SK-N-SH (cell line): ENCODE data around the gene FAM216A. TPM values are rescaled to one million over a fixed set of nuclear protein-coding genes. Genes with fewer than 3 reads are reported as not detected.
A peak's percentile ranks its signal among the peaks of the same experiment; 100 is the strongest.

Source experiments
- CTCF ChIA-PET: fragments of 300-600, 350-600 bp; formaldehyde crosslinking; extraction: SDS; loops from one replicate; lab custom pipeline; 2021; lab: Yijun Ruan, JAX
- POLR2A ChIA-PET: fragments of 350-600 bp; sonication (Branson Sonifier 250); formaldehyde crosslinking; extraction: SDS; loops from one replicate; lab custom pipeline; 2020; ENCODE audit warnings: antibody characterized with exemption, inconsistent platforms; lab: Yijun Ruan, JAX
- DNase-seq: peaks from one replicate; pipeline ENCODE4 v3.0.0; 2012
- H2AFZ ChIP-seq: fragments of 200-600 bp; sonication (generic); 2 replicates; pipeline ENCODE4 v1.8.1; 2016; ENCODE audit warnings: antibody characterized with exemption, mild to moderate bottlenecking, low read depth
- H3F3A ChIP-seq: fragments of 200-600 bp; sonication (generic); replicated peaks from 2 replicates; pipeline ENCODE3; 2016; ENCODE audit warnings: antibody characterized with exemption, mild to moderate bottlenecking; ENCODE audit not compliant: insufficient read depth
- H3K27ac ChIP-seq, 2 experiments: fragments of 200-500 bp in 1 of 2; fragments of 200-600 bp in 1 of 2; sonication (Bioruptor generic) in 1 of 2; sonication (generic), shearing (Covaris generic) in 1 of 2; 2 replicates each; pipeline versions ENCODE4 v1.5.1 to v1.6.1; 2014 to 2016; ENCODE audit warnings: low read depth in 2 of 2, inconsistent platforms in 1 of 2, low read length in 1 of 2, mild to moderate bottlenecking in 1 of 2, mixed read lengths in 1 of 2
- H3K27me3 ChIP-seq: fragments of 200-600 bp; sonication (generic), shearing (Covaris generic); 2 replicates; pipeline ENCODE4 v1.6.1; 2016; ENCODE audit warnings: mixed run types; ENCODE audit not compliant: insufficient read depth
- H3K36me3 ChIP-seq, 2 experiments: fragments of 200-500 bp in 1 of 2; fragments of 200-600 bp in 1 of 2; sonication (Bioruptor generic) in 1 of 2; sonication (generic) in 1 of 2; replicated peaks in 1 of 2; 2 replicates each; pipeline versions ENCODE3 to v1.5.1; 2014 to 2016; ENCODE audit warnings: low read length in 1 of 2, mild to moderate bottlenecking in 1 of 2; ENCODE audit not compliant: insufficient read depth in 2 of 2, control insufficient read depth in 1 of 2
- H3K4me1 ChIP-seq, 2 experiments: fragments of 200-500 bp in 1 of 2; fragments of 200-600 bp in 1 of 2; sonication (Bioruptor generic) in 1 of 2; sonication (generic), shearing (Covaris generic) in 1 of 2; 2 replicates each; pipeline versions ENCODE4 v1.5.1 to v1.6.1; 2014 to 2016; ENCODE audit warnings: low read depth in 1 of 2, low read length in 1 of 2, mixed run types in 1 of 2; ENCODE audit not compliant: insufficient read depth in 2 of 2, control insufficient read depth in 1 of 2
- H3K4me2 ChIP-seq: fragments of 200-600 bp; sonication (generic), shearing (Covaris generic); 2 replicates; pipeline ENCODE4 v1.6.1; 2017; ENCODE audit warnings: mixed run types
- H3K4me3 ChIP-seq, 2 experiments: fragments of 200-500 bp in 1 of 2; fragments of 200-600 bp in 1 of 2; sonication (Bioruptor generic) in 1 of 2; sonication (generic), shearing (Covaris generic) in 1 of 2; 2 replicates each; pipeline versions ENCODE4 v1.5.1 to v1.8.1; 2014 to 2016; ENCODE audit warnings: low read depth in 2 of 2, inconsistent platforms in 1 of 2, low read length in 1 of 2, mild to moderate bottlenecking in 1 of 2, mixed read lengths in 1 of 2, moderate library complexity in 1 of 2
- H3K79me2 ChIP-seq: fragments of 200-600 bp; sonication (generic); 2 replicates; pipeline ENCODE4 v1.8.1; 2017; ENCODE audit warnings: mild to moderate bottlenecking; ENCODE audit not compliant: insufficient read depth
- H3K9ac ChIP-seq: fragments of 200-600 bp; sonication (generic); 2 replicates; pipeline ENCODE4 v1.6.1; 2017; ENCODE audit warnings: mixed run types
- H3K9me2 ChIP-seq: fragments of 200-600 bp; sonication (generic); 2 replicates; pipeline ENCODE4 v1.6.1; 2017; ENCODE audit warnings: mixed run types
- H3K9me3 ChIP-seq: fragments of 200-600 bp; sonication (generic); 2 replicates; pipeline ENCODE4 v1.6.1; 2017; ENCODE audit warnings: mixed run types, mild to moderate bottlenecking, moderate library complexity
- H4K20me1 ChIP-seq: fragments of 200-600 bp; sonication (generic); 2 replicates; pipeline ENCODE4 v1.6.1; 2017; ENCODE audit warnings: mild to moderate bottlenecking, mixed run types; ENCODE audit not compliant: insufficient read depth
- ELF1 ChIP-seq: IDR thresholded peaks from 2 replicates; pipeline ENCODE4 v1.4.0; 2012
- EP300 ChIP-seq, 2 experiments: IDR thresholded peaks; 2 replicates each; pipeline versions ENCODE4 v1.4.0 to v1.6.1; 2012; ENCODE audit warnings: borderline replicate concordance in 1 of 2, low read depth in 1 of 2, low read length in 1 of 2
- FOXJ3 ChIP-seq: sonication (generic); formaldehyde crosslinking; IDR thresholded peaks from 2 replicates; pipeline ENCODE4 v1.5.1; 2020; ENCODE audit warnings: mild to moderate bottlenecking, missing genetic modification reagents
- FOXM1 ChIP-seq: IDR thresholded peaks from 2 replicates; pipeline ENCODE4 v1.4.0; 2012; ENCODE audit warnings: low read depth, mild to moderate bottlenecking
- GABPA ChIP-seq: IDR thresholded peaks from 2 replicates; pipeline ENCODE4 v1.4.0; 2012; ENCODE audit warnings: low read depth, mild to moderate bottlenecking
- MXI1 ChIP-seq: IDR thresholded peaks from 2 replicates; pipeline ENCODE4 v1.6.1; 2012; ENCODE audit warnings: mild to moderate bottlenecking, low read depth, low read length, improper control_type of control experiment
- RCOR1 ChIP-seq: fragments of 150-350 bp; IDR thresholded peaks from 2 replicates; pipeline ENCODE4 v1.6.1; 2017; ENCODE audit warnings: antibody characterized with exemption, low read length
- RFX5 ChIP-seq: IDR thresholded peaks from 2 replicates; pipeline ENCODE4 v1.6.1; 2012; ENCODE audit warnings: mild to moderate bottlenecking, improper control_type of control experiment, low read length
- SIN3A ChIP-seq: IDR thresholded peaks from 2 replicates; pipeline ENCODE4 v1.6.1; 2012; ENCODE audit warnings: low read depth, mild to moderate bottlenecking, low read length, moderate library complexity, borderline replicate concordance
- SMC3 ChIP-seq: IDR thresholded peaks from 2 replicates; pipeline ENCODE4 v1.6.1; 2012; ENCODE audit warnings: low read depth, low read length, improper control_type of control experiment
- TCF12 ChIP-seq: IDR thresholded peaks from 2 replicates; pipeline ENCODE4 v1.4.0; 2012
- TEAD4 ChIP-seq: IDR thresholded peaks from 2 replicates; pipeline ENCODE4 v1.4.0; 2012; ENCODE audit warnings: mild to moderate bottlenecking, borderline replicate concordance; ENCODE audit not compliant: insufficient read depth
- YY1 ChIP-seq: IDR thresholded peaks from 2 replicates; pipeline ENCODE4 v1.4.0; 2012; ENCODE audit warnings: low read depth, mild to moderate bottlenecking
- WGBS: methylation state at CpG from one replicate; pipeline ENCODE4 v1.1.6; 2017; ENCODE audit warnings: low lambda C conversion rate; 5-methylcytosine and 5-hydroxymethylcytosine counted together
- polyA plus RNA-seq, 3 experiments: library from polyadenylated mRNA; depleted of rRNA; stranded (reverse); fragments of >200 nt; gene quantifications; 2 replicates each; pipeline ENCODE4 v1.2.3, GENCODE V29; 2012
- TF ChIP-seq, protein P1 (sequence below): fragments of 200-600 bp; sonication (generic); IDR thresholded peaks from 2 replicates; pipeline ENCODE4 v1.6.1; 2017; ENCODE audit warnings: antibody characterized with exemption, mild to moderate bottlenecking, moderate library complexity
- TF ChIP-seq, protein P2 (sequence below): IDR thresholded peaks from 2 replicates; pipeline ENCODE4; 2012

The FAM216A gene
- polyA plus RNA-seq, 1 of the 3 experiments (the other 2 are of a cell fraction): 29.8 TPM

- TF ChIP-seq EP300 (IDR thresholded peaks at IDR 0.05; ENCODE audit: borderline replicate concordance in 1 of 2, low read depth in 1 of 2, low read length in 1 of 2) (no peak), FOXM1 (no peak), RFX5 (no peak)
- TF ChIP-seq, protein P1, sequence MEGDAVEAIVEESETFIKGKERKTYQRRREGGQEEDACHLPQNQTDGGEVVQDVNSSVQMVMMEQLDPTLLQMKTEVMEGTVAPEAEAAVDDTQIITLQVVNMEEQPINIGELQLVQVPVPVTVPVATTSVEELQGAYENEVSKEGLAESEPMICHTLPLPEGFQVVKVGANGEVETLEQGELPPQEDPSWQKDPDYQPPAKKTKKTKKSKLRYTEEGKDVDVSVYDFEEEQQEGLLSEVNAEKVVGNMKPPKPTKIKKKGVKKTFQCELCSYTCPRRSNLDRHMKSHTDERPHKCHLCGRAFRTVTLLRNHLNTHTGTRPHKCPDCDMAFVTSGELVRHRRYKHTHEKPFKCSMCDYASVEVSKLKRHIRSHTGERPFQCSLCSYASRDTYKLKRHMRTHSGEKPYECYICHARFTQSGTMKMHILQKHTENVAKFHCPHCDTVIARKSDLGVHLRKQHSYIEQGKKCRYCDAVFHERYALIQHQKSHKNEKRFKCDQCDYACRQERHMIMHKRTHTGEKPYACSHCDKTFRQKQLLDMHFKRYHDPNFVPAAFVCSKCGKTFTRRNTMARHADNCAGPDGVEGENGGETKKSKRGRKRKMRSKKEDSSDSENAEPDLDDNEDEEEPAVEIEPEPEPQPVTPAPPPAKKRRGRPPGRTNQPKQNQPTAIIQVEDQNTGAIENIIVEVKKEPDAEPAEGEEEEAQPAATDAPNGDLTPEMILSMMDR: no peak
Observed at GRCh38 chr12:110466791-110467190, 1.9 kb upstream of the FAM216A start (continued).

DNA sequence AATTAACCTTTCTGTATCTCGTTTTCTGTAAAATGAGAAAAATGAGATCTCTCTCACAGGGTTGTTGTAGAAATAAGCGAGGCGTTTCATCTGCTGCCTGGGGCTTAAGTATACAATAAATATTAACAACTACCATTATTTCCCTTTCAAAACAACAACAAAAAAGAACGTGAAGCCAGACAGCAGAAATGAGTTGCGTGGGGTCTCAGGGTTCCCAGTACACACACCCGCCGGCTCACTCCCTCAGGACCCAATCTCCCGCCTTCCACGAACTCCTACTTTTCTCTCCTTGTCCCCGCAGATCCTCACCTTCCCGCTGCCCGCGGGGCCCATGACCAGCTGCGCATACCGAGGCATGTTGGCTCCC is 815 bp upstream of the FAM216A start:
- no peaks in the 10 kb centered on the region for H3K27me3 ChIP-seq
- peaks cover 8% of the 10 kb centered on the region in 2 experiments for H3K4me1 ChIP-seq
- peak overlapping the region; percentile 12 to 92; a peak in 3 of 4 replicates for H3K27ac ChIP-seq
- H3K4me2 ChIP-seq: peak overlapping the region; percentile 93
- H4K20me1 ChIP-seq: no peaks in the 10 kb centered on the region
- CTCF ChIA-PET: interaction anchor here (0.9 to 7.1 kb wide), 12 partner anchors 9 to 420 kb away, joined by 3 to 84 read pairs (median 8); partner anchors contain the start of genes ARPC3, RAD9B and VPS29
- H3K9me3 ChIP-seq: no peaks in the 10 kb centered on the region
- H3F3A ChIP-seq: peaks cover 11% of the 10 kb centered on the region
- WGBS: under 1% methylated on average over 15 of the region's 15 CpGs
- TF ChIP-seq RCOR1: no peak
- TF ChIP-seq, protein P2, sequence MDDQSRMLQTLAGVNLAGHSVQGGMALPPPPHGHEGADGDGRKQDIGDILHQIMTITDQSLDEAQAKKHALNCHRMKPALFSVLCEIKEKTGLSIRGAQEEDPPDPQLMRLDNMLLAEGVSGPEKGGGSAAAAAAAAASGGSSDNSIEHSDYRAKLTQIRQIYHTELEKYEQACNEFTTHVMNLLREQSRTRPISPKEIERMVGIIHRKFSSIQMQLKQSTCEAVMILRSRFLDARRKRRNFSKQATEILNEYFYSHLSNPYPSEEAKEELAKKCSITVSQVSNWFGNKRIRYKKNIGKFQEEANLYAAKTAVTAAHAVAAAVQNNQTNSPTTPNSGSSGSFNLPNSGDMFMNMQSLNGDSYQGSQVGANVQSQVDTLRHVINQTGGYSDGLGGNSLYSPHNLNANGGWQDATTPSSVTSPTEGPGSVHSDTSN: no peak
- 0 out of 2 replicates have a peak, but pooled peaks have one; percentile 86 for TF ChIP-seq SIN3A
- no peak for TF ChIP-seq ELF1
- no peak for TF ChIP-seq TEAD4
- TF ChIP-seq MXI1: no peak
- peak; percentile 60; the same call in 1 of the 2 replicates for TF ChIP-seq YY1
- no peak for TF ChIP-seq FOXJ3 (CRISPR knock-in tag)
- TF ChIP-seq SMC3: no peak
- no peak for TF ChIP-seq EP300 (IDR thresholded peaks at IDR 0.05; ENCODE audit: borderline replicate concordance in 1 of 2, low read depth in 1 of 2, low read length in 1 of 2)
- no peak for TF ChIP-seq TCF12
- TF ChIP-seq GABPA: 0 out of 2 replicates have a peak, but pooled peaks have one; percentile 26
- TF ChIP-seq, all 33 proteins: peak for 3
- POLR2A ChIA-PET: interaction anchor here (0.6 to 2.0 kb wide), 7 partner anchors 9 to 629 kb away, joined by 3 to 26 read pairs (median 6); partner anchors contain the start of genes ARPC3 and TCTN1
- Histone ChIP-seq H2AFZ (peak overlapping the region; percentile 92), H3K4me3 (peak overlapping the region; percentile 78 to 82), H3K9ac (peak overlapping the region; percentile 92), H3K9me2 (no peaks in the 10 kb centered on the region), H3K79me2 (peaks cover 51% of the 10 kb centered on the region), H3K36me3 (peaks cover 5 to 12% of the 10 kb centered on the region in 2 experiments)
- no peak for DNase-seq
